HepG2 (cell line): ENCODE measurements around the gene SIRT7. TPM values are rescaled to one million over a fixed set of nuclear protein-coding genes. Genes with fewer than 3 reads are reported as not detected.
A peak's percentile ranks its signal among the peaks of the same experiment; 100 is the strongest.

ENCODE experiments used
- CBX5 ChIP-seq: sonication (generic); formaldehyde crosslinking; IDR thresholded peaks from 2 replicates; pipeline ENCODE4 v1.4.0; 2020; ENCODE audit warnings: missing genetic modification reagents, borderline replicate concordance
- CREB1 ChIP-seq, 2 experiments: fragments of 450-650 bp in 1 of 2; IDR thresholded peaks; 2 replicates each; pipeline ENCODE4 v1.6.1; 2016 to 2017; ENCODE audit warnings: control low read depth in 1 of 2, mild to moderate bottlenecking in 1 of 2, missing compliant biosample characterization in 1 of 2, missing genetic modification characterization in 1 of 2
- E2F5 ChIP-seq: sonication (generic); formaldehyde crosslinking; conservative IDR thresholded peaks from 2 replicates; pipeline ENCODE4 v1.4.0; 2020; ENCODE audit warnings: missing genetic modification reagents
- FOXA1 ChIP-seq, 2 experiments: fragments of 450-650 bp in 1 of 2; sonication (generic) in 1 of 2; formaldehyde crosslinking in 1 of 2; IDR thresholded peaks; 2 replicates each; pipeline versions ENCODE4 v1.4.0 to v1.6.1; 2016 to 2020; ENCODE audit warnings: missing genetic modification reagents in 1 of 2
- FOXO1 ChIP-seq: sonication (generic); formaldehyde crosslinking; IDR thresholded peaks from 2 replicates; pipeline ENCODE4 v1.4.0; 2020; ENCODE audit warnings: missing genetic modification reagents
- LCORL ChIP-seq, 2 experiments: fragments of 450-650 bp in 1 of 2; sonication (generic) in 1 of 2; formaldehyde crosslinking in 1 of 2; IDR thresholded peaks; 2 replicates each; pipeline versions ENCODE4 v1.5.0 to v1.6.1; 2017 to 2020; ENCODE audit warnings: antibody characterized with exemption in 1 of 2, missing genetic modification reagents in 1 of 2
- NR2C2 ChIP-seq: sonication (generic); formaldehyde crosslinking; IDR thresholded peaks from 2 replicates; pipeline ENCODE4 v1.4.0; 2020; ENCODE audit warnings: missing genetic modification reagents, mild to moderate bottlenecking, moderate library complexity, borderline replicate concordance
- POLR2A ChIP-seq, 2 experiments: IDR thresholded peaks; 2 replicates each; pipeline ENCODE4 v1.6.1; 2011; ENCODE audit warnings: low read depth in 2 of 2, low read length in 2 of 2, mild to moderate bottlenecking in 1 of 2, moderate library complexity in 1 of 2; ENCODE audit not compliant: insufficient read depth in 1 of 2
- RBM22 ChIP-seq: fragments of 200-400 bp; formaldehyde crosslinking; optimal IDR thresholded peaks from 2 replicates; pipeline ENCODE3; 2017; ENCODE audit warnings: mild to moderate bottlenecking, low read length, moderate library complexity
- REXO4 ChIP-seq: sonication (generic); formaldehyde crosslinking; IDR thresholded peaks from 2 replicates; pipeline ENCODE4 v1.8.0; 2022; ENCODE audit warnings: missing genetic modification reagents, mild to moderate bottlenecking, borderline replicate concordance
- SALL1 ChIP-seq: sonication (generic); formaldehyde crosslinking; IDR thresholded peaks from 2 replicates; pipeline ENCODE4 v1.8.0; 2022; ENCODE audit warnings: mild to moderate bottlenecking, missing genetic modification reagents
- SIX1 ChIP-seq: sonication (generic); formaldehyde crosslinking; IDR thresholded peaks from 2 replicates; pipeline ENCODE4 v1.4.0; 2020; ENCODE audit warnings: missing genetic modification reagents, borderline replicate concordance
- SPEN ChIP-seq: sonication (generic); formaldehyde crosslinking; IDR thresholded peaks from 2 replicates; pipeline ENCODE4 v1.5.1; 2020; ENCODE audit warnings: low read depth, mild to moderate bottlenecking, missing genetic modification reagents
- ZBTB1 ChIP-seq: sonication (generic); formaldehyde crosslinking; IDR thresholded peaks from 2 replicates; pipeline ENCODE4 v1.4.0; 2020; ENCODE audit warnings: missing genetic modification reagents, borderline replicate concordance
- ZC3H13 ChIP-seq: sonication (generic); formaldehyde crosslinking; IDR thresholded peaks from 2 replicates; pipeline ENCODE4 v1.8.1; 2023; ENCODE audit warnings: mild to moderate bottlenecking, missing genetic modification reagents, moderate library complexity
- ZKSCAN5 ChIP-seq: sonication (generic); formaldehyde crosslinking; IDR thresholded peaks from 2 replicates; pipeline ENCODE4 v1.5.1; 2020; ENCODE audit warnings: mild to moderate bottlenecking, missing genetic modification reagents
- ZNF10 ChIP-seq: sonication (generic); formaldehyde crosslinking; IDR thresholded peaks from 2 replicates; pipeline ENCODE4 v1.4.0; 2020; ENCODE audit warnings: mild to moderate bottlenecking, low read depth, missing genetic modification reagents, borderline replicate concordance
- ZNF276 ChIP-seq: sonication (generic); formaldehyde crosslinking; IDR thresholded peaks from 2 replicates; pipeline ENCODE4 v1.4.0; 2020; ENCODE audit warnings: mild to moderate bottlenecking, low read depth, missing genetic modification reagents
- ZNF354B ChIP-seq: sonication (generic); formaldehyde crosslinking; IDR thresholded peaks from 2 replicates; pipeline ENCODE4 v1.8.0; 2022; ENCODE audit warnings: mild to moderate bottlenecking, missing genetic modification reagents
- ZNF512B ChIP-seq: sonication (generic); formaldehyde crosslinking; IDR thresholded peaks from 2 replicates; pipeline ENCODE4 v1.5.1; 2020; ENCODE audit warnings: missing genetic modification reagents, mild to moderate bottlenecking, borderline replicate concordance
- ZNF572 ChIP-seq: sonication (generic); formaldehyde crosslinking; IDR thresholded peaks from 2 replicates; pipeline ENCODE4 v1.5.1; 2020; ENCODE audit warnings: mild to moderate bottlenecking, missing genetic modification reagents
- ZNF773 ChIP-seq: sonication (generic); formaldehyde crosslinking; IDR thresholded peaks from 2 replicates; pipeline ENCODE4 v1.4.0; 2020; ENCODE audit warnings: missing genetic modification reagents, borderline replicate concordance
- ZSCAN25 ChIP-seq: sonication (generic); formaldehyde crosslinking; IDR thresholded peaks from 2 replicates; pipeline ENCODE4 v1.8.0; 2022; ENCODE audit warnings: mild to moderate bottlenecking, missing genetic modification reagents
- polyA plus RNA-seq, 8 experiments: library from polyadenylated mRNA; depleted of rRNA in 3 of 8; stranded (reverse) in 7 of 8; unstranded in 1 of 8; fragments of >200 nt; fragmentation: Illumina TruSeq in 4 of 8; extraction: Trizol in 4 of 8; gene quantifications; 2 replicates each; pipeline versions ENCODE4 v1.2.1 to v1.2.3, GENCODE V29; 2011 to 2016; ENCODE audit warnings: low read depth in 4 of 8, missing spikeins in 1 of 8, mixed read lengths in 1 of 8; ENCODE audit not compliant: insufficient read depth in 1 of 8
- total RNA-seq, 5 experiments: library from RNA; depleted of rRNA; stranded (reverse); fragments of >200 nt; fragmentation: Illumina TruSeq; extraction: Trizol; gene quantifications; 2 replicates each; pipeline ENCODE4 v1.2.3, GENCODE V29; 2016; ENCODE audit warnings: low read depth in 1 of 5

SIRT7 gene
- total and polyA plus RNA-seq, 2 of the 13 experiments (the other 11 are each of a cell fraction or from before 2014, with no cell fraction given): 8.3 to 24.8 TPM

- TF ChIP-seq ZNF512B (CRISPR knock-in tag) (no peak), SALL1 (CRISPR knock-in tag) (no peak), SPEN (peak; percentile 53), ZKSCAN5 (no peak), ZNF572 (CRISPR knock-in tag) (no peak), REXO4 (CRISPR knock-in tag) (no peak), ZBTB1 (no peak), POLR2A (IDR thresholded peaks at IDR 0.05; ENCODE audit: insufficient read depth in 1 of 2, low read depth in 2 of 2, low read length in 2 of 2) (peak; percentile 50 to 80; a peak in 3 of 4 replicates), E2F5 (CRISPR knock-in tag) (no peak), CBX5 (CRISPR knock-in tag) (no peak), RBM22 (peak; percentile 94), ZNF773 (no peak), ZNF354B (CRISPR knock-in tag) (no peak), SIX1 (CRISPR knock-in tag) (no peak), LCORL (IDR thresholded peaks at IDR 0.05) (no peak), LCORL (CRISPR knock-in tag; IDR thresholded peaks at IDR 0.05) (no peak), ZC3H13 (CRISPR knock-in tag) (peak; percentile 74; the same call in 1 of the 2 replicates), FOXA1 (IDR thresholded peaks at IDR 0.05) (no peak), FOXA1 (CRISPR knock-in tag; IDR thresholded peaks at IDR 0.05) (no peak), ZNF10 (no peak), ZNF276 (CRISPR knock-in tag) (peak; percentile 59; the same call in 1 of the 2 replicates), CREB1 (IDR thresholded peaks at IDR 0.05) (no peak), CREB1 (CRISPR knock-in tag; IDR thresholded peaks at IDR 0.05) (no peak), NR2C2 (peak; percentile 37; the same call in 1 of the 2 replicates), FOXO1 (CRISPR knock-in tag) (peak; percentile 26; the same call in 1 of the 2 replicates), ZSCAN25 (CRISPR knock-in tag) (peak; percentile 37; the same call in 1 of the 2 replicates)
Observed at GRCh38 chr17:81917565-81918332, at the start of gene SIRT7 (continued).
